Smooth muscle cell (in vitro differentiated cells): Measurements from ENCODE around the gene SMC2. TPM values are rescaled to one million over a fixed set of nuclear protein-coding genes. Genes with fewer than 3 reads are reported as not detected.

Experiments
- DNase-seq: peaks from one replicate; lab custom pipeline; 2025; ENCODE audit not compliant: unreplicated experiment; lab: John Stamatoyannopoulos, UW
- H2AFZ ChIP-seq: fragments of 200-600 bp; sonication (generic); 2 replicates; pipeline ENCODE4 v1.6.0; 2016; ENCODE audit warnings: antibody characterized with exemption, low read depth, mild to moderate bottlenecking
- H3F3A ChIP-seq: fragments of 200-600 bp; sonication (generic); 2 replicates; pipeline ENCODE4 v1.6.0; 2017; ENCODE audit warnings: antibody characterized with exemption, low read depth
- H3K27ac ChIP-seq: fragments of 200-600 bp; sonication (generic); 2 replicates; pipeline ENCODE4 v1.5.1; 2016; ENCODE audit warnings: low read depth, mild to moderate bottlenecking
- H3K27me3 ChIP-seq: fragments of 200-600 bp; sonication (generic); 2 replicates; pipeline ENCODE4 v1.6.1; 2016; ENCODE audit warnings: low read depth, mild to moderate bottlenecking
- H3K36me3 ChIP-seq: fragments of 200-600 bp; sonication (generic); 2 replicates; pipeline ENCODE4 v1.5.1; 2016; ENCODE audit warnings: low read depth
- H3K4me1 ChIP-seq: fragments of 200-600 bp; sonication (generic); 2 replicates; pipeline ENCODE4 v1.5.1; 2016; ENCODE audit warnings: low read depth
- H3K4me2 ChIP-seq: fragments of 200-600 bp; sonication (generic); 2 replicates; pipeline ENCODE4 v1.6.0; 2016; ENCODE audit warnings: mild to moderate bottlenecking
- H3K4me3 ChIP-seq: fragments of 200-600 bp; sonication (generic); 2 replicates; pipeline ENCODE4 v1.5.1; 2016; ENCODE audit warnings: mild to moderate bottlenecking
- H3K79me2 ChIP-seq: fragments of 200-600 bp; sonication (generic); 2 replicates; pipeline ENCODE4 v1.6.0; 2016; ENCODE audit warnings: low read depth, mild to moderate bottlenecking
- H3K9ac ChIP-seq: fragments of 200-600 bp; sonication (generic); 2 replicates; pipeline ENCODE4 v1.6.0; 2016; ENCODE audit warnings: low read depth
- H3K9me3 ChIP-seq: fragments of 200-600 bp; sonication (generic); replicated peaks from 2 replicates; pipeline ENCODE4 v1.5.1; 2016; ENCODE audit warnings: low read depth
- H4K20me1 ChIP-seq: fragments of 200-600 bp; sonication (generic); 2 replicates; pipeline ENCODE4 v1.6.0; 2016; ENCODE audit warnings: low read depth
- CTCF ChIP-seq: fragments of 200-600 bp; sonication (generic); IDR thresholded peaks from 2 replicates; pipeline ENCODE4 v1.5.1; 2017; ENCODE audit warnings: borderline replicate concordance, mild to moderate bottlenecking, antibody characterized with exemption; ENCODE audit not compliant: insufficient read depth, poor library complexity, severe bottlenecking
- WGBS: methylation state at CpG from one replicate; pipeline ENCODE4 v1.1.7; 2016; ENCODE audit warnings: low lambda C conversion rate; 5-methylcytosine and 5-hydroxymethylcytosine counted together
- polyA plus RNA-seq: library from polyadenylated mRNA; unstranded; fragments of >200 nt; fragmentation: Nextera tagmentation; extraction: Ambion mirVana; gene quantifications from 2 replicates; pipeline ENCODE4 v1.2.1, GENCODE V29; 2016
- total RNA-seq: library from RNA; depleted of rRNA; stranded (reverse); fragments of >200 nt; gene quantifications from 2 replicates; pipeline ENCODE4 v1.2.3, GENCODE V29; 2014

SMC2 gene
- total RNA-seq (13.9 and 17.2 TPM in 2 replicates), polyA plus RNA-seq (17.6 and 18.7 TPM in 2 replicates)

- TF ChIP-seq CTCF: no peak
- H3K36me3 ChIP-seq: no peaks in the 10 kb centered on the region
- WGBS: under 1% methylated on average over 56 of the region's 58 CpGs
Measured at GRCh38 chr9:104093647-104094533, at the start of gene SMC2. TSS of gene SMC2 (plus strand) at chr9:104094309. CDS start at chr9:104095385, 1,076 bp downstream.

GRCh38 chr9:104068546-104068945, 25.6 kb upstream of the SMC2 start:
- WGBS: 76% methylated on average over 1 of the region's 1 CpG

More at GRCh38 chr9:104093647-104094533, at the start of gene SMC2:
- Histone ChIP-seq H3K4me3 (peak within 1 kb of the TSS; percentile 93), H3K9me3 (no peaks in the 10 kb centered on the region), H3K79me2 (peaks cover 23% of the 10 kb centered on the region), H3K9ac (peak within 1 kb of the TSS; percentile 93), H3K4me1 (peaks cover 15% of the 10 kb centered on the region), H3F3A (no peaks in the 10 kb centered on the region), H3K4me2 (peak within 1 kb of the TSS; percentile 85), H2AFZ (peak within 1 kb of the TSS; percentile 94), H4K20me1 (no peaks in the 10 kb centered on the region), H3K27me3 (no peaks in the 10 kb centered on the region), H3K27ac (peak within 1 kb of the TSS; percentile 91)
- peak; percentile 68 for DNase-seq

GRCh38 chr9:104069288-104069687, 24.8 kb upstream of the SMC2 start:
- no peaks in the 10 kb centered on the region for H3K9me3 ChIP-seq
- H3K27me3 ChIP-seq: no peaks in the 10 kb centered on the region
- no peaks in the 10 kb centered on the region for H4K20me1 ChIP-seq
- no peak overlapping the region for H3K9ac ChIP-seq
- no peak overlapping the region for H3K4me3 ChIP-seq
- no peaks in the 10 kb centered on the region for H3K36me3 ChIP-seq
- no peak overlapping the region for H3K4me2 ChIP-seq
- H2AFZ ChIP-seq: no peak overlapping the region
- no peak for TF ChIP-seq CTCF
- H3K79me2 ChIP-seq: no peaks in the 10 kb centered on the region
- no peaks in the 10 kb centered on the region for H3F3A ChIP-seq
- no peaks in the 10 kb centered on the region for H3K4me1 ChIP-seq
- no peak for DNase-seq
- 97% methylated on average over 1 of the region's 1 CpG for WGBS
- no peak overlapping the region for H3K27ac ChIP-seq

More at GRCh38 chr9:104068546-104068945, 25.6 kb upstream of the SMC2 start:
- no peak overlapping the region for H3K4me2 ChIP-seq
- H3K4me3 ChIP-seq: no peak overlapping the region
- no peak for DNase-seq
- no peaks in the 10 kb centered on the region for H3K9me3 ChIP-seq
- no peak overlapping the region for H3K9ac ChIP-seq
- no peaks in the 10 kb centered on the region for H4K20me1 ChIP-seq
- H2AFZ ChIP-seq: no peak overlapping the region
- H3F3A ChIP-seq: no peaks in the 10 kb centered on the region
- no peaks in the 10 kb centered on the region for H3K36me3 ChIP-seq
- no peak overlapping the region for H3K27ac ChIP-seq
- no peaks in the 10 kb centered on the region for H3K79me2 ChIP-seq
- no peaks in the 10 kb centered on the region for H3K27me3 ChIP-seq
- no peak for TF ChIP-seq CTCF
- no peaks in the 10 kb centered on the region for H3K4me1 ChIP-seq
